HG03135 (cell line): Measurements from ENCODE around the gene EIF2AK3.

Source experiments
- ATAC-seq: cut with Tn5 transposase; IDR thresholded peaks from one replicate; pipeline ENCODE4 v1.9.1; 2021; ENCODE audit warnings: mild to moderate bottlenecking, moderate library complexity; ENCODE audit not compliant: unreplicated experiment

The EIF2AK3 gene

GRCh38 chr2:88545118-88545517 is 82.1 kb downstream of the EIF2AK3 start:
- no peak for ATAC-seq

GRCh38 chr2:88543541-88544057 is 83.7 kb downstream of the EIF2AK3 start:
- no peak for ATAC-seq

GRCh38 chr2:88542668-88543067 is 84.6 kb downstream of the EIF2AK3 start:
- no peak for ATAC-seq

GRCh38 chr2:88540346-88540745 is 86.9 kb downstream of the EIF2AK3 start:
- no peak for ATAC-seq

- no peak for ATAC-seq
These were observed 88.8 kb downstream of the EIF2AK3 start for GRCh38 chr2:88538362-88538917.

- ATAC-seq: no peak
These were observed 89.6 kb downstream of the EIF2AK3 start for GRCh38 chr2:88537640-88538039.

- no peak for ATAC-seq
These were observed 97.2 kb downstream of the EIF2AK3 start for GRCh38 chr2:88530081-88530480.

- ATAC-seq: no peak
These were observed 105.7 kb downstream of the EIF2AK3 start for GRCh38 chr2:88521445-88522073.

GRCh38 chr2:88517759-88518201 is 109.5 kb downstream of the EIF2AK3 start:
- no peak for ATAC-seq
